Measurements from ENCODE around the gene PCMT1.

PCMT1 gene

DNA sequence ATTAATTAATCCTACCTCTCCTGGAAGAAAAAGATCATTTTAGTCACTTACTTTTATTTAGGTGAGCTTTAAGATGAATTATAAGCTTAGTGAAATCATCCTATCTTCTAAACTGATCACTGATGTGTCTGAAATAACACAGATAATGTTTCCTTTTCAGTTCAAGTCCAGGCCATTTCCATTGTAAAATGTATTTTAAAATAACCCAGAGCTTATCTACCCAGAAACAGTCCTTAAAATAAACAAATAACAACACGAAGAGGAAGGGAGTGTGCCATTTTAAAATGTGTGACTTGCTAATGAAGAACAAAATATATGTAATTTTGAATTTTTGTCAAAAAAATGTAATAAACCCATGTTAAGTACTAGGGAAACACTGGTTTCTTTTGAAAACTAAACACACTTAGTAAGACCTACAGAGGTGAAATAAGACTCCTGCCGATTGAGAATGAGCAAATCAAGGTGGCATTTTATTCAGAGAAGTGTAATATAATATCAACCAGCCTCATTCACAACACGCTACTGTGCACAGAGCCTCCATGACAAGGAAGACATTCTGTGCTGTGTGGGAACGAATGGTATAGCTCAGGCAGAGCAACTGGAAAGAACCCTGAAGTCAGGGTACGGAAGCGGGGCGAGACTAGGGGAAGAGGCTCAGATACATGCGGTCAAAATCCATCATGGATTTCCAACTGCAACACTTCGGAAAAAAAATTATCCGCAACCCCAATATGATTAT lies 106.9 kb downstream of the PCMT1 start:
- no peak for DNase-seq

GRCh38 chr6:149857541-149857940 lies 108.0 kb downstream of the PCMT1 start:
- no peak for DNase-seq

DNA sequence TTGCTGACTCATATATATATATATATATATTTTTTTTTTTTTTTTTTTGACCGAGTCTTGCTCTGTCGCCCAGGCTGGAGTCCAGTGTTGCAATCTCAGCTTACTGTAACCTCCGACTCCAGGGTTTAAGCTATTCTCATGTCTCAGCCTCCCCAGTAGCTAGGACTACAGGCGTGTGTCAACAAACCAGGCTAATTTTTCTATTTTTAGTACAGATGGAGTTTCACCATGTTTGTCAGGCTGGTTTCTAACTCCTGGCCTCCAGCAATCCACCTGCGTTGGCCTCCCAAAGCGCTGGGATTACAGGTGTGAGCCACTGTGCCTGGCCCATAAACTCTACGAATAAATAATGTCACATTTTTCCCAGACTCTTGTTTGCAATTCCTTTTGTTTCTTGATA lies 109.8 kb downstream of the PCMT1 start:
- DNase-seq, result no peak

DNA sequence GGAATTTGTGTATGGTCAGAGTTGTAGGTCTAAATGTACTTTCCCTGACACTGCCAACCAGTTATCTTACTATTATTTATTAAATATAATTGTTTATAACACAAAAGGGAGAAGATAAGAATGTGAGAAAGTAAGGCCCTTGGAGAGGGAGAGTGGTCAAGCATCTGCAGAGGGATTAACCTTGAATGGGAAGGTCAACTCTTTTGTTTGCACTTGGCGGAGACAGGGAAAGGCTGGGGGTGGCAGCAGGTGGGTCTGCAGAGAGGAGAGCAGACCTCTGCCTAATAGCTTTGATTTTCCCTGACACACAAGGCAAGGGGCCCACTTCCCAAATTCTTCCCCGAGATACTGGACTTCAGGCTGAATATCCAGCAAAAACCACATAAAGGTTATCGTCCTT lies 110.4 kb downstream of the PCMT1 start:
- DNase-seq, result no peak

GRCh38 chr6:149860513-149860833 lies 110.9 kb downstream of the PCMT1 start:
- no peak for DNase-seq

All from activated CD4-positive, alpha-beta T cell treated with anti-CD3 and anti-CD28 coated beads for 1 hour (primary cell).